GM12873 (cell line): ENCODE results near the gene C10orf105.

ENCODE experiments used
- TF ChIP-seq, protein P1 (sequence below): IDR thresholded peaks from 2 replicates; pipeline ENCODE4 v1.5.1; 2012; ENCODE audit warnings: low read depth, mild to moderate bottlenecking, moderate library complexity, low read length, control low read depth; ENCODE audit not compliant: insufficient read depth; ENCODE audit errors: missing control alignments

Gene C10orf105

DNA sequence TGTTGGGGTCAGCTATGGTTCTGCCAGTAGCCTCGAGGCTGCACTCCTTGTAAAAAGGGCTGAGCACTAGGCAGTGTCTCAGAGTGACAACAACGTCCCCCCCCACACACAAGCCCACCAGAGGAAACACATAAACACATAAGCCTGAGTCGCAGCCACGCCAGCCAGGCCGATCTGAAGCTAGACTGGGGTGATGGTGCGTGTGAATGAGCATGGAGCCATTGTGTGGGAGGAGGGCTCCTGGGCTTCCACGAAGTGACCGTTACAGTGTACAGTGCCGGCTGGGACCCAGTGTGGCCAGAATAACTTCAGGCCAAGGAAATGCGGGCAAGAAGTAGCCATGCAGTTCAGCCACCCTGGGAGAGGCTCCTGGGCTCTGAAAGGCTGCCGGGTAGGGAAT, 3.7 kb upstream of the C10orf105 start:
- TF ChIP-seq, protein P1, sequence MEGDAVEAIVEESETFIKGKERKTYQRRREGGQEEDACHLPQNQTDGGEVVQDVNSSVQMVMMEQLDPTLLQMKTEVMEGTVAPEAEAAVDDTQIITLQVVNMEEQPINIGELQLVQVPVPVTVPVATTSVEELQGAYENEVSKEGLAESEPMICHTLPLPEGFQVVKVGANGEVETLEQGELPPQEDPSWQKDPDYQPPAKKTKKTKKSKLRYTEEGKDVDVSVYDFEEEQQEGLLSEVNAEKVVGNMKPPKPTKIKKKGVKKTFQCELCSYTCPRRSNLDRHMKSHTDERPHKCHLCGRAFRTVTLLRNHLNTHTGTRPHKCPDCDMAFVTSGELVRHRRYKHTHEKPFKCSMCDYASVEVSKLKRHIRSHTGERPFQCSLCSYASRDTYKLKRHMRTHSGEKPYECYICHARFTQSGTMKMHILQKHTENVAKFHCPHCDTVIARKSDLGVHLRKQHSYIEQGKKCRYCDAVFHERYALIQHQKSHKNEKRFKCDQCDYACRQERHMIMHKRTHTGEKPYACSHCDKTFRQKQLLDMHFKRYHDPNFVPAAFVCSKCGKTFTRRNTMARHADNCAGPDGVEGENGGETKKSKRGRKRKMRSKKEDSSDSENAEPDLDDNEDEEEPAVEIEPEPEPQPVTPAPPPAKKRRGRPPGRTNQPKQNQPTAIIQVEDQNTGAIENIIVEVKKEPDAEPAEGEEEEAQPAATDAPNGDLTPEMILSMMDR, result no peak

DNA sequence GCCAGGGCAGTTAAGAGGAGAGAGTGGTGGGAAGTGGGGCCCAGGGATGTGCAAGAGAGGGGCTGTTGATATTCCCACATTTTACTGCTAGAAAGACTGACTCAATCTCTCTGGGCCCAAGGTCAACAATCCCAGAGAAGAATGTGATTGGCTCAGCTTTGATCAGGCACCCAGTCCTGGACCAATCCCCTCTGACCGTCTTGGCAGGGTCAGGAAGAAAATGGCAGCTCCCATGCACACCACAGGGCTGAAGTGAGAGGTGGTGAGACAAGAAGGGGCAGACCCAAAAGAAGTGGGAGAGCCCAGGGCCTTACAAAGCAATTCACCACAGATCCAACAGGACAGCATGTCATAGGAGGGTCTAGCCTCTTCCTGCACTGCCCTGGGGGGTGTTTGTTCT, 3.3 kb upstream of the C10orf105 start:
- TF ChIP-seq, protein P1, result no peak

DNA sequence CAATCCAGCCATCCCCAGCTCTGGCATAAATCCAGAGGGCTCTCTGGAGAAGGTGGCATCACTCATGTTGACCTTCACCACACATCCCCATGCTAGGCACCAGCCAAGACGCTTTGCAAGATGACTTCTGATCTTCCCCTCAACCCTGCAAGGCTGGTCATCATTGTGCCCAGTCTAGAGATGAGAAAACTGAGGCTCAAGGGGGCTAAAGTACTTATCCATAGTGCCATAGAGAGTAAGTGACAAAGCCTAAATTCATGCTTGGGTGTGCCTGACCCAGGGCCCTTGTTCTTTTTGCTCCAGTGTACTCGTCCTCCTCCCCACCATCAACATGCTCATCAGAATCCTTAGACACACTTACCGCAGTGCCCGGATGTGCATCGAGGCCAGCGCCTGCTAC, 1.7 kb upstream of the C10orf105 start:
- TF ChIP-seq, protein P1, result no peak

DNA sequence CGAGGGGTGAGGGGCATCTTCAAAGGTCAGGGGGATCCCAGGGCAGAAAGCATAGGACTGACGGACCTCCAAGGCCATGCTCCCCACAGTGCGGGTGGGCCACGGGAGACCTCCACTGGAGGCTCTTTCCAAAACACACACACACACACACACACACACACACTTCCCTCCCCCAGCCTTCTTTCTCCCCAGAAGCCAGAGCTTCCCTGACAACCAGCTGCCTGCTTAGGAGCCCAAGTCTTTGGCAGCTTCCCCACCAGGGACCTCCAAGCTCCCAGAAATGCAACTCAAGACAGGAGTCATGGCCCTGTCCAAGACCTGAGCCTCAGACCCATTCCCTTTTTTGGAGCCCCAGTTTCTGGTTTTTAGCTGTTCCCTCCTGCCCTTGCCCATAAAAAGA, 710 bp upstream of the C10orf105 start:
- TF ChIP-seq, protein P1, result no peak

DNA sequence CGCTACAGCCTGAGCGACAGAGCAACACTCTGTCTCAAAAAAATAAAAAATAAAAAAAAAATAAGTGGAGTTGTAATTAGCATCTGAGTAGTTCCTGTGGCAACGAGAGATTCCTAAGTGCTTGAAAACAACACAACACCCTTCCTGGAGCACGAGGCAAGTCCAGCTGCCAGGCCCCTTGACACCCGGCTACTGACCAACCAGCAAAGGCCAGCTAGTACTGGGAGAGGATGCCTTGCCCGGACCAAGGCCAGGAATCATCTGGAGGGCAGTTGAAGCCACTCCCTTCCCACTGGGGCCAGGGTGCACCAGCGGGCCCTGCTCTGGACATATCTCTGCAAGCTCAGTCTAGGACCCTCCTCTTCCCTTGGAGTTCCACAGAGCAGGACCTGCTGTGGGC, 536 bp downstream of the C10orf105 start:
- TF ChIP-seq, protein P1, result no peak

DNA sequence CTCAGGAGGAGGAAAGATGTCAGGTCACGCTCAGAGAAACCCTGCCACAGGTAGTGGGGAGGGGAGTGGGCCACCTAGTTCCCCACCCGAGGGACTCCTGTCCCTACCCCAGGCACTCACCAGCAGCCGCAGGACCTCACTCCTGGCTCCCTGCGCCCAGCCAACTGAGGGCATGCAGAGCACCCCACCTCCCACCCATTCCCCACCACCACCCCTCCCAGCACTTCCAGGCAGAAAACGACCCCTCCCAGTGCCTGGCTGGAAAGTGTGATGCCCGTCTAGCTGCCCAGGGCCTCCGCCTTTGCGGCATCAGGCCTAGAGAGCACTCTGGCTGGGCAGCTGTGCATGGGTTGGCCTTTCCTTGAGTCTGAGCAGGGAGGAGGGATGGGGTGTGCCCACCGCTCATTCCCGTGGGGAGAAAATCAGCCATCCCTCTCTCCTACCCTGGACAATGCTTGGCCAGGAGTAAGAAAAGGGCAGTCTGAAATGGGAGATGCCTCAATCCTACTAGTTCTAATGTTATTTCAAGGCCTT, 1.3 kb downstream of the C10orf105 start:
- TF ChIP-seq, protein P1, result no peak

GRCh38 chr10:71717551-71717951, 2.0 kb downstream of the C10orf105 start:
- TF ChIP-seq, protein P1, result no peak
